ENCODE measurements around the gene ACTG1.

The ACTG1 gene

DNA sequence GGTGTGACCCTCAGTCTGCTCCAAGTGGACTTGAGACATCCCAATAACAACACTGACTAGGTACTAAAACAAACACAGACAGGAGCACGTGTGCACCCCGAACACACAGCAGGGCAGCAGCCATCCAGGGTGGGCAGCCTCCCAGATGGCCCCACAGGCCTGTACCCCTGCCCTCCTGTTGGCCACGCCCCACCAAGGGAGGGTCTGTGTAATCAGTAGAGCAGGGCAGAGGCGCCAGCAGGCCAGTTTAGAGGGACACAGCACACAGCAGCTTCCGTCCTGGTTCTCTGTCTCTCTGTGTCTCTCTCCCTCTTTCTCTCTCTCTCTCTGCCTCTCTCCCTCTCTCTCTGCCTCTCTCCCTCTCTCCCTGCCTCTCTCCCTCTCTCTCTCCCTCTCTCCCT lies 21.4 kb downstream of the ACTG1 start:
- ChIA-PET POLR2A (interaction anchor here (1.0 to 7.5 kb wide), 4 partner anchors 8 to 32 kb away, joined by 3 to 66 read pairs (median 4); partner anchors contain the start of gene ACTG1), CTCF (interaction anchor here (1.2 kb wide), 1 partner anchor 31 kb away, joined by 3 read pairs; no protein-coding TSS in a partner anchor)
- no peak for TF ChIP-seq ZNF384 (IDR thresholded peaks at IDR 0.05)
- no peak for DNase-seq (ENCODE audit: extremely low spot score)

GRCh38 chr17:81489998-81490992 lies 22.3 kb downstream of the ACTG1 start:
- DNase-seq (ENCODE audit: extremely low spot score), result no peak
- ChIA-PET CTCF (interaction anchor here (0.7 kb wide), 1 partner anchor 75 kb away, joined by 3 read pairs; no protein-coding TSS in a partner anchor), POLR2A (interaction anchor here (1.0 to 7.5 kb wide), 9 partner anchors 9 to 238 kb away, joined by 3 to 66 read pairs (median 6); partner anchors contain the start of genes ACTG1 and FAAP100)
- TF ChIP-seq SP1 (IDR thresholded peaks at IDR 0.05) (no peak), L3MBTL2 (conservative IDR thresholded peaks at IDR 0.05) (no peak), ZNF384 (IDR thresholded peaks at IDR 0.05) (no peak)

GRCh38 chr17:81489012-81489997 lies 23.3 kb downstream of the ACTG1 start:
- no peak for TF ChIP-seq ZNF384 (IDR thresholded peaks at IDR 0.05)
- TF ChIP-seq NFRKB (IDR thresholded peaks at IDR 0.05), result no peak
- TF ChIP-seq, protein P1, sequence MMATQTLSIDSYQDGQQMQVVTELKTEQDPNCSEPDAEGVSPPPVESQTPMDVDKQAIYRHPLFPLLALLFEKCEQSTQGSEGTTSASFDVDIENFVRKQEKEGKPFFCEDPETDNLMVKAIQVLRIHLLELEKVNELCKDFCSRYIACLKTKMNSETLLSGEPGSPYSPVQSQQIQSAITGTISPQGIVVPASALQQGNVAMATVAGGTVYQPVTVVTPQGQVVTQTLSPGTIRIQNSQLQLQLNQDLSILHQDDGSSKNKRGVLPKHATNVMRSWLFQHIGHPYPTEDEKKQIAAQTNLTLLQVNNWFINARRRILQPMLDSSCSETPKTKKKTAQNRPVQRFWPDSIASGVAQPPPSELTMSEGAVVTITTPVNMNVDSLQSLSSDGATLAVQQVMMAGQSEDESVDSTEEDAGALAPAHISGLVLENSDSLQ (IDR thresholded peaks at IDR 0.05), result no peak
- TF ChIP-seq FOXA1 (IDR thresholded peaks at IDR 0.05), result no peak
- TF ChIP-seq CTBP1 (IDR thresholded peaks at IDR 0.05; ENCODE audit: borderline replicate concordance), result no peak
- no peak for TF ChIP-seq TARDBP (IDR thresholded peaks at IDR 0.05)
- TF ChIP-seq SUZ12 (IDR thresholded peaks at IDR 0.05), result no peak
- TF ChIP-seq ARNT (IDR thresholded peaks at IDR 0.05), result no peak
- TF ChIP-seq HDGF (IDR thresholded peaks at IDR 0.05; ENCODE audit: borderline replicate concordance), result no peak
- TF ChIP-seq LEF1 (IDR thresholded peaks at IDR 0.05; ENCODE audit: borderline replicate concordance), result no peak
- TF ChIP-seq SP1 (IDR thresholded peaks at IDR 0.05), result no peak
- TF ChIP-seq L3MBTL2 (conservative IDR thresholded peaks at IDR 0.05), result no peak
- no peak for TF ChIP-seq FOXK2 (IDR thresholded peaks at IDR 0.05)
- no peak for TF ChIP-seq FOXM1 (IDR thresholded peaks at IDR 0.05; ENCODE audit: borderline replicate concordance)
- no peak for TF ChIP-seq BHLHE40 (IDR thresholded peaks at IDR 0.05; ENCODE audit: borderline replicate concordance)
- TF ChIP-seq ELF4 (IDR thresholded peaks at IDR 0.05), result no peak
- ChIA-PET CTCF (interaction anchor here (0.7 kb wide), 1 partner anchor 76 kb away, joined by 3 read pairs; no protein-coding TSS in a partner anchor), POLR2A (interaction anchor here (0.6 to 7.5 kb wide), 13 partner anchors 9 to 237 kb away, joined by 3 to 66 read pairs (median 4); partner anchors contain the start of genes ACTG1, FAAP100 and SLC38A10)
- no peak for DNase-seq (ENCODE audit: extremely low spot score)

GRCh38 chr17:81488276-81488860 lies 24.2 kb downstream of the ACTG1 start:
- no peak for DNase-seq (ENCODE audit: extremely low spot score)
- TF ChIP-seq SP1 (IDR thresholded peaks at IDR 0.05) (no peak), FOXK2 (IDR thresholded peaks at IDR 0.05) (no peak), SUZ12 (IDR thresholded peaks at IDR 0.05) (no peak), LEF1 (IDR thresholded peaks at IDR 0.05; ENCODE audit: borderline replicate concordance) (no peak), L3MBTL2 (conservative IDR thresholded peaks at IDR 0.05) (no peak; the same call in 1 of the 2 replicates)
- ChIA-PET CTCF (no interaction called here), POLR2A (interaction anchor here (0.7 to 7.5 kb wide), 9 partner anchors 16 to 249 kb away, joined by 3 to 66 read pairs (median 3); partner anchors contain the start of genes ACTG1, FAAP100, NDUFAF8 and TEPSIN)

GRCh38 chr17:81487487-81488275 lies 24.9 kb downstream of the ACTG1 start:
- ChIA-PET CTCF (no interaction called here), POLR2A (interaction anchor here (0.9 to 7.5 kb wide), 8 partner anchors 21 to 249 kb away, joined by 3 to 66 read pairs (median 4); partner anchors contain the start of genes ACTG1, BAHCC1, FAAP100 and NDUFAF8)
- DNase-seq (ENCODE audit: extremely low spot score), result peak; percentile 95
- TF ChIP-seq FOXM1 (IDR thresholded peaks at IDR 0.05; ENCODE audit: borderline replicate concordance) (peak; percentile 73; the same call in 1 of the 2 replicates), L3MBTL2 (conservative IDR thresholded peaks at IDR 0.05) (peak; percentile 91; the same call in 1 of the 2 replicates), BHLHE40 (IDR thresholded peaks at IDR 0.05; ENCODE audit: borderline replicate concordance) (no peak)

GRCh38 chr17:81487089-81487486 lies 25.5 kb downstream of the ACTG1 start:
- ChIA-PET POLR2A (interaction anchor here (0.9 to 7.5 kb wide), 8 partner anchors 22 to 248 kb away, joined by 3 to 66 read pairs (median 4); partner anchors contain the start of genes ACTG1, BAHCC1, FAAP100 and NDUFAF8), CTCF (no interaction called here)
- DNase-seq (ENCODE audit: extremely low spot score), result no peak
- TF ChIP-seq LEF1 (IDR thresholded peaks at IDR 0.05; ENCODE audit: borderline replicate concordance) (no peak), CTBP1 (IDR thresholded peaks at IDR 0.05; ENCODE audit: borderline replicate concordance) (no peak), SUZ12 (IDR thresholded peaks at IDR 0.05) (no peak), ARNT (IDR thresholded peaks at IDR 0.05) (no peak), ELF4 (IDR thresholded peaks at IDR 0.05) (no peak), NFRKB (IDR thresholded peaks at IDR 0.05) (no peak), FOXK2 (IDR thresholded peaks at IDR 0.05) (no peak), TARDBP (IDR thresholded peaks at IDR 0.05) (no peak)

Data from HEK293T (cell line).